Activated CD8-positive, alpha-beta T cell treated with anti-CD3 and anti-CD28 coated beads for 36 hours (primary cell): ENCODE data around the gene HEY2. TPM values are rescaled to one million over a fixed set of nuclear protein-coding genes. Genes with fewer than 3 reads are reported as not detected.

Experiments used
- ATAC-seq: fragments of 200-7000 bp; cut with Tn5 transposase; one replicate; pipeline ENCODE4 v1.10.0; 2021; ENCODE audit warnings: mild to moderate bottlenecking, moderate library complexity
- CTCF ChIA-PET: fragments of 350-600 bp; sonication (Branson Sonifier 250); formaldehyde crosslinking; loops from one replicate; lab custom pipeline; 2021; ENCODE audit warnings: antibody characterized with exemption; lab: Charles Lee
- POLR2A ChIA-PET: fragments of 350-600 bp; sonication (Branson Sonifier 250); formaldehyde crosslinking; loops from one replicate; lab custom pipeline; 2021; ENCODE audit warnings: antibody characterized with exemption; lab: Charles Lee
- DNase-seq: peaks from one replicate; pipeline ENCODE4 v3.0.0-alpha.2; 2020
- H3K27ac Mint-ChIP-seq: one replicate; pipeline ENCODE4 v1.8.0; 2021; ENCODE audit warnings: mild to moderate bottlenecking, mixed read lengths
- H3K27me3 Mint-ChIP-seq: one replicate; pipeline ENCODE4 v1.8.0; 2021; ENCODE audit warnings: mixed read lengths
- H3K36me3 Mint-ChIP-seq: one replicate; pipeline ENCODE4 v1.8.0; 2021; ENCODE audit warnings: low read depth, mixed read lengths
- H3K4me1 Mint-ChIP-seq: one replicate; pipeline ENCODE4 v1.8.0; 2021; ENCODE audit warnings: low read depth, mixed read lengths
- H3K4me3 Mint-ChIP-seq: one replicate; pipeline ENCODE4 v1.8.0; 2021; ENCODE audit warnings: mild to moderate bottlenecking, moderate library complexity, mixed read lengths
- H3K9me3 Mint-ChIP-seq: one replicate; pipeline ENCODE4 v1.8.0; 2021; ENCODE audit warnings: mixed read lengths
- intact Hi-C: fragments of 100-400 bp; cut with micrococcal nuclease; formaldehyde crosslinking; loops from one replicate; pipeline ENCODE4 v1.10.0; 2022
- total RNA-seq, 2 experiments: library from RNA; stranded (reverse); gene quantifications; one replicate each; pipeline ENCODE4 v1.2.3, GENCODE V29; 2021
- TF ChIP-seq, protein P1 (sequence below): fragments of 200-600 bp; IDR thresholded peaks from one replicate; pipeline ENCODE4 v1.8.0; 2022; ENCODE audit warnings: antibody characterized with exemption, mild to moderate bottlenecking

Gene HEY2
- total RNA-seq, 2 experiments from 2014 or later: not detected

DNA sequence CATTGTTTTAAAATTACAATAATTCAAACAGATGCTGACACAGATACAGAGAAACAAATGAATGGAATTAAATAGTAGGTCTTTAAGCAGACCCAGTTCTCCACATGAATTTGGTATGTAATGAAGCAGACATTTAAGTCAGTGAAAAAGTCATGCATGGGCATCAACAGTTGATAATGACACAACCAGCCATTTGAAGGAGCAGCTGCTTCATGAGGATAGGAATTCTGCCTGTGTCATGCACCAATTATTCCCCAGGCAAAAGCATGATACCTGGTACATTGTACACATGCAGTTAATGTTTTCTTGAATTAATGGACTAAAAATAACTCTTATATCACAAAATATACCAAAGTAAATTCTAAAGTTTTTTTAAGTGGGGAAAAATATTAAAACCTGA, 11.2 kb upstream of the HEY2 start:
- no peak overlapping the region for H3K27ac Mint-ChIP-seq
- ChIA-PET CTCF (no interaction called here), POLR2A (no interaction called here)
- no peak for DNase-seq
- H3K4me3 Mint-ChIP-seq: no peak overlapping the region
- no peaks in the 10 kb centered on the region for H3K9me3 Mint-ChIP-seq
- intact Hi-C loops: no loop called here
- no peaks in the 10 kb centered on the region for H3K36me3 Mint-ChIP-seq
- H3K4me1 Mint-ChIP-seq: no peaks in the 10 kb centered on the region
- peaks cover 32% of the 10 kb centered on the region for H3K27me3 Mint-ChIP-seq
- ATAC-seq: no peak
- TF ChIP-seq, protein P1, sequence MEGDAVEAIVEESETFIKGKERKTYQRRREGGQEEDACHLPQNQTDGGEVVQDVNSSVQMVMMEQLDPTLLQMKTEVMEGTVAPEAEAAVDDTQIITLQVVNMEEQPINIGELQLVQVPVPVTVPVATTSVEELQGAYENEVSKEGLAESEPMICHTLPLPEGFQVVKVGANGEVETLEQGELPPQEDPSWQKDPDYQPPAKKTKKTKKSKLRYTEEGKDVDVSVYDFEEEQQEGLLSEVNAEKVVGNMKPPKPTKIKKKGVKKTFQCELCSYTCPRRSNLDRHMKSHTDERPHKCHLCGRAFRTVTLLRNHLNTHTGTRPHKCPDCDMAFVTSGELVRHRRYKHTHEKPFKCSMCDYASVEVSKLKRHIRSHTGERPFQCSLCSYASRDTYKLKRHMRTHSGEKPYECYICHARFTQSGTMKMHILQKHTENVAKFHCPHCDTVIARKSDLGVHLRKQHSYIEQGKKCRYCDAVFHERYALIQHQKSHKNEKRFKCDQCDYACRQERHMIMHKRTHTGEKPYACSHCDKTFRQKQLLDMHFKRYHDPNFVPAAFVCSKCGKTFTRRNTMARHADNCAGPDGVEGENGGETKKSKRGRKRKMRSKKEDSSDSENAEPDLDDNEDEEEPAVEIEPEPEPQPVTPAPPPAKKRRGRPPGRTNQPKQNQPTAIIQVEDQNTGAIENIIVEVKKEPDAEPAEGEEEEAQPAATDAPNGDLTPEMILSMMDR: no peak

- no peak for ATAC-seq
- no peak for DNase-seq
- H3K27me3 Mint-ChIP-seq: peaks cover 30% of the 10 kb centered on the region
- H3K4me3 Mint-ChIP-seq: no peak overlapping the region
- ChIA-PET CTCF (no interaction called here), POLR2A (no interaction called here)
- no peaks in the 10 kb centered on the region for H3K36me3 Mint-ChIP-seq
- TF ChIP-seq, protein P1: no peak
- H3K4me1 Mint-ChIP-seq: no peaks in the 10 kb centered on the region
- no peak overlapping the region for H3K27ac Mint-ChIP-seq
- intact Hi-C loops: no loop called here
- H3K9me3 Mint-ChIP-seq: no peaks in the 10 kb centered on the region
These were observed 10.1 kb upstream of the HEY2 start for GRCh38 chr6:125739364-125739763.

DNA sequence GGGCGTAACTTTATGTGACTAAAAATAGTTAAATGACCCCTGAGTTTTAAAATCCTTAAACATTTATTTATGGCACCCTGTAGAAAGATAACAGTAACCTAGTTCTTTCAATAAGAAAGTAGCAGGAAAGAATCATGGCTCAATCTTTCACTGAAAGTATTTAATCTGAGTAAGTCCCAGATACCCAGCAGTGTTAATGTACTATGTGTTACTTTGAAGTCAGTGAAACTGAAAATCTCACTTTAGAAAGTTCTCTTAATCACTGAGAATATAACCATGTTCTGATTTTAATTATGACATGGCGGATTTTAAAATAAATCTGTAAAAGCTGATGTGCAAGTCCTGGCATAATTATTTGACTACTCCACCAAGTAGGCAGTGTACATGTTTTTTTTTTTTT, 8.1 kb upstream of the HEY2 start:
- Mint-ChIP-seq H3K9me3 (no peaks in the 10 kb centered on the region), H3K27me3 (peaks cover 38% of the 10 kb centered on the region), H3K4me3 (no peak overlapping the region), H3K27ac (no peak overlapping the region), H3K4me1 (peaks cover 3% of the 10 kb centered on the region), H3K36me3 (no peaks in the 10 kb centered on the region)
- TF ChIP-seq, protein P1: no peak
- intact Hi-C loops: no loop called here
- DNase-seq: no peak
- POLR2A ChIA-PET: no interaction called here
- ATAC-seq: peak; percentile 49
- CTCF ChIA-PET: interaction anchor here (1.4 to 1.5 kb wide), 2 partner anchors 12 to 430 kb away, joined by 3 to 5 read pairs; no protein-coding TSS in a partner anchor

DNA sequence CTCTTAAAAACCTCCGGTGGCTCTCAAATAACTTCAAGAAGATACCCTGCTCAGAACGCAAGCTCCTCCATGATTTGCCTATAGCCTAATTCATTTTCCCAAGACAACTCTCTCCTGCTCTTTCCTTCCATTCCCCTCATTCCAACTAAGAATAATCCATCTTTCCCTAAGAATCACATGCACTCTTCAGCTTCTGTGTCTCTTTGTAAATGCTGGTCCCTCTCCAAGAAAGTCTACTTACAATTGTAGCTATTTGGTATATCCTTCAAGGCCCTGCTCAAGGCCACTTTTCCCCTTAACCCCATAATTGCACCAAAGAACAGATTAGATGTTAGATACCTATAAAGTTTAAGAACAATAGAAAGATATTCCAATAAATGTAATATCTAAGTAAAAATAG, 7.4 kb upstream of the HEY2 start:
- no peaks in the 10 kb centered on the region for H3K9me3 Mint-ChIP-seq
- TF ChIP-seq, protein P1: no peak
- no peak overlapping the region for H3K4me3 Mint-ChIP-seq
- DNase-seq: no peak
- intact Hi-C loops: no loop called here
- ChIA-PET CTCF (interaction anchor here (1.0 to 1.5 kb wide), 3 partner anchors 10 to 431 kb away, joined by 3 to 5 read pairs (median 3); no protein-coding TSS in a partner anchor), POLR2A (interaction anchor here (1.0 kb wide), 1 partner anchor 244 kb away, joined by 3 read pairs; the partner anchor contains the start of gene TRMT11)
- H3K4me1 Mint-ChIP-seq: peaks cover 10% of the 10 kb centered on the region
- no peak for ATAC-seq
- H3K36me3 Mint-ChIP-seq: no peaks in the 10 kb centered on the region
- peaks cover 41% of the 10 kb centered on the region for H3K27me3 Mint-ChIP-seq
- H3K27ac Mint-ChIP-seq: no peak overlapping the region

DNA sequence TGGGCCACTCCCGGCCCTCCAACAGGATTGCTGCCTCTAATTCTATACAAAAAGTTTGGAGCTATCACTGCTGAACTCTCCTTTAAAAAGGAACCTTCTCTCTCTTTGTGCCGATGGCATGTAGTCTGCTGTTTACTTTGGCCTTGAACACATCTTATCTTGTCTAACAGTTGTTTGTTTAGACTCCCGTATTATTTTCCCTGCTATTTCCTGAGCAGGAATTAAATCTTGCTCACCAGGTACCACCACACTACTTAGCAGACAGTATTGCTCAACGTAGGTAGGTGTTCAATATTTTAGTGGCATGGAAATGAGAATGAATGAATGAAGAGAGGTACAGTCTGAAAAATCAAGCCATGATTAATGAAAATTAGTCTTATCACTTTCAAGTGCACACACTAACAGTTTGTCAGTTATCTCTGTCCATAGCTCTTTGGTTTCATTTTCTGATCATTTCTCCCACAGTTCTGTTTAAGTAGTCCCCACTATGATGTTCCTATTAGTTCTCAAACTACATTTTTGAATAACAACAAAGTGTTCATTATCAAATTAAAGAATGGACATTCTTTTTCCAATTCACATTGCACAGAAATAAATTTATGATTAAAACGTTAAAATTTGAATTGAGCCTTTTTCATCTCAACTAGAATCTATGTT, 6.8 kb upstream of the HEY2 start:
- POLR2A ChIA-PET: interaction anchor here (1.0 kb wide), 1 partner anchor 244 kb away, joined by 3 read pairs; the partner anchor contains the start of gene TRMT11
- CTCF ChIA-PET: interaction anchor here (1.0 to 1.5 kb wide), 3 partner anchors 9 to 431 kb away, joined by 3 to 5 read pairs (median 3); no protein-coding TSS in a partner anchor
- Mint-ChIP-seq H3K27ac (no peak overlapping the region), H3K27me3 (peaks cover 41% of the 10 kb centered on the region), H3K36me3 (no peaks in the 10 kb centered on the region), H3K4me3 (no peak overlapping the region), H3K4me1 (peaks cover 13% of the 10 kb centered on the region), H3K9me3 (no peaks in the 10 kb centered on the region)
- DNase-seq (no peak), ATAC-seq (no peak)
- intact Hi-C loops: no loop called here
- TF ChIP-seq, protein P1: no peak
